Measurements from ENCODE around the gene PCDH11Y. TPM values are rescaled to one million over a fixed set of nuclear protein-coding genes. Genes with fewer than 3 reads are reported as not detected.
"Not testable (repeated sequence)": the region's sequence is repeated elsewhere in the genome, so short reads cannot be mapped to it uniquely, and the experiment has no call there.

The PCDH11Y gene, protein sequence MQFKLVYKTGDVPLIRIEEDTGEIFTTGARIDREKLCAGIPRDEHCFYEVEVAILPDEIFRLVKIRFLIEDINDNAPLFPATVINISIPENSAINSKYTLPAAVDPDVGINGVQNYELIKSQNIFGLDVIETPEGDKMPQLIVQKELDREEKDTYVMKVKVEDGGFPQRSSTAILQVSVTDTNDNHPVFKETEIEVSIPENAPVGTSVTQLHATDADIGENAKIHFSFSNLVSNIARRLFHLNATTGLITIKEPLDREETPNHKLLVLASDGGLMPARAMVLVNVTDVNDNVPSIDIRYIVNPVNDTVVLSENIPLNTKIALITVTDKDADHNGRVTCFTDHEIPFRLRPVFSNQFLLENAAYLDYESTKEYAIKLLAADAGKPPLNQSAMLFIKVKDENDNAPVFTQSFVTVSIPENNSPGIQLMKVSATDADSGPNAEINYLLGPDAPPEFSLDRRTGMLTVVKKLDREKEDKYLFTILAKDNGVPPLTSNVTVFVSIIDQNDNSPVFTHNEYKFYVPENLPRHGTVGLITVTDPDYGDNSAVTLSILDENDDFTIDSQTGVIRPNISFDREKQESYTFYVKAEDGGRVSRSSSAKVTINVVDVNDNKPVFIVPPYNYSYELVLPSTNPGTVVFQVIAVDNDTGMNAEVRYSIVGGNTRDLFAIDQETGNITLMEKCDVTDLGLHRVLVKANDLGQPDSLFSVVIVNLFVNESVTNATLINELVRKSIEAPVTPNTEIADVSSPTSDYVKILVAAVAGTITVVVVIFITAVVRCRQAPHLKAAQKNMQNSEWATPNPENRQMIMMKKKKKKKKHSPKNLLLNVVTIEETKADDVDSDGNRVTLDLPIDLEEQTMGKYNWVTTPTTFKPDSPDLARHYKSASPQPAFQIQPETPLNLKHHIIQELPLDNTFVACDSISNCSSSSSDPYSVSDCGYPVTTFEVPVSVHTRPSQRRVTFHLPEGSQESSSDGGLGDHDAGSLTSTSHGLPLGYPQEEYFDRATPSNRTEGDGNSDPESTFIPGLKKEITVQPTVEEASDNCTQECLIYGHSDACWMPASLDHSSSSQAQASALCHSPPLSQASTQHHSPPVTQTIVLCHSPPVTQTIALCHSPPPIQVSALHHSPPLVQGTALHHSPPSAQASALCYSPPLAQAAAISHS (N-terminal part only)
- total RNA-seq, result 1 to 10 TPM in 1 of 4 donors, under 1 TPM in 2, not detected in 1; 0.30 to 1.2 (median 0.66) TPM

DNA sequence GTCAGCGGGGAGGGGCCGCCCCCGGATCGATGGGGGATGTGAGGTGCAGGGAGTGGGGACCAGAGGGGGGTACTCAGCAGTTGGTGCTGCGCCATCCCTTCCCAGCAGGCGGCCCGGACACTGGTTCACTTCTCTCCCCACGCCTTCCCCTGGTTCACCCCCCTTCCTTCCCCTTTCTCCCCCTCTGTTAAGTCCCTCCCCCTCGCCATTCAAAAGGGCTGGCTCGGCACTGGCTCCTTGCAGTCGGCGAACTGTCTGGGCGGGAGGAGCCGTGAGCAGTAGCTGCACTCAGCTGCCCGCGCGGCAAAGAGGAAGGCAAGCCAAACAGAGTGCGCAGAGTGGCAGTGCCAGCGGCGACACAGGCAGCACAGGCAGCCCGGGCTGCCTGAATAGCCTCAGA is at the start of gene PCDH11Y:
Gene PCDH11Y, plus strand, starts transcription at position 240 of the 400 bp plus-strand sequence. CDS start 56,804 bp downstream, outside the sequence.
- H3K27me3 ChIP-seq; DNase-seq (ENCODE audit: low spot score in 2 of 2); H3K27ac ChIP-seq; H3K9me3 ChIP-seq; H3K36me3 ChIP-seq; H3K4me1 ChIP-seq: not testable (repeated sequence)
- WGBS, 2 donors, result no CpG with 5 or more reads among the region's 21 CpGs
- H3K4me3 ChIP-seq, result peak within 1 kb of the TSS in 2 of 4 donors; percentile 9 to 27

DNA sequence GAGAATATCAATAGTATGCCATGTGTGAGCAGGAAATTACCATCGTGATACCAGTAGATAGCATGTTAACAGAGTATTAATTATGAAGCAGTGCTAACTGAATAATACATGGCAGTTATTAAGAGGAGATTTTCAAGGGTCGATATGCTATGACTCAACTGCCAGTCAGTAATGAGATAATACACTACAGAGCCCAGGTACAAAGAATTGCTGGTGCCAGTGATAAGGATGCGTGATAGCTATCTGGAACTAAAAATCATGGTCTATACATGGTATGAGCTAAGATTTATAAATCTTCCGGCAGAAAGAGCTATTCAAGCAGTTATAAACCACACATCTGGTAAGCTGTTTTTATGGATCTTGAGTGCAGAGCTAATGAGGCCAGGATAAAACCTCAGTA is 32.2 kb upstream of the PCDH11Y start:
- WGBS, 2 donors, result 0% methylated on average over 1 of the region's 4 CpGs; no CpG with 5 or more reads in 1 of the 2 donors
- not testable (repeated sequence) for H3K27me3 ChIP-seq; H3K9me3 ChIP-seq; H3K36me3 ChIP-seq; DNase-seq (ENCODE audit: low spot score in 2 of 2); H3K4me1 ChIP-seq; H3K4me3 ChIP-seq; H3K27ac ChIP-seq

DNA sequence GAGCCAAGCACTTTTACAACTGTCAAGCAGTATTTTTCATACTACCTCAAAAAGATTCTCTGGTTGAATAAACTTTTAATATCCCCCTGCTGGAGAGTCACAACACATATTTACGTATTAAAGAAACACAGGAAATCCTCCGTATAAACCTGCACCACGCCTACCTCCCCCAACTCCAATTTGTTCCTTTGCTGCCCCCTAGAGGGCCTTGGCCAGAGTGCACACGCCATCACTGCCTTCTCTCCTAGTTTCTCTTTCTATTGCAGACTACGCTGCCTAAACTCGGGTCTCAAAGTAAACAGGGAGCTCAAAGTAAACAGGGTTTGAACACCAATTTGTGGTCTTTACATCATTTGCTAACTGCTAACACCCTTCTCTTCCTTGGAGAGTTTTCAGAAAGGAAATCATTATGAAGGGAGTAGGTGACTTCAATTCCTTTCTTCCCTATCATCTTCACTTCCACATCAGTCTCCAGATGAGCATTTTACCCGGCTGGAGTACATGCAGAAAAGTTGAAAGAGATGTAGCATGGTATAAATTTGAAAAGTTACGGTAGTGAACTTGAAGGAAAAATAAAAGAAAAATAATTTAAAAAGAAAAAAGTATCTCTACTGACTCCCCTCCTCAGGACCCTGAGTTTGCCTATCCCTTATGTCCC is 8.2 kb upstream of the PCDH11Y start:
- not testable (repeated sequence) for H3K4me1 ChIP-seq; H3K36me3 ChIP-seq; H3K9me3 ChIP-seq; H3K27me3 ChIP-seq; H3K4me3 ChIP-seq; H3K27ac ChIP-seq; DNase-seq (ENCODE audit: low spot score in 2 of 2)
- 40% methylated on average over 2 of the region's 8 CpGs; no CpG with 5 or more reads in 1 of the 2 donors for WGBS, 2 donors

DNA sequence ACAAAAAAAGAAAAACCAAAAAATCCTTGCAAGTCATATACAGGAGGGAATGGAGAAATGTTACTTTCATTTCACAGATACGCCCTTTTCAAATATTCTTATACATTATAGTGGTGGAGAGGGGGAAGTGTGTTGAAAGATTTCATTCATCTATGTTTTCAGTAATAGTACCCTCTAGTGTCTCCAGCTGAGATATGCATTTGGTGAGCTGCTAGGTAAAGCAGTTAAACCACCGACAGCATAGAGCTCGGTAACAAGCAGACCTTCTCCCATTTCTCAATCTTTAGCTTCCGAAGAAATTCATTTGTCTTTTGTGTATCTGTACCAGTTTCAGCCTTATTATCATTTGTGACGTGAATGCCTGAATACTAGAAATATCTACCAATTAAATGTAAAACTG is 5.2 kb upstream of the PCDH11Y start:
- H3K27ac ChIP-seq; H3K9me3 ChIP-seq; DNase-seq (ENCODE audit: low spot score in 2 of 2); H3K4me3 ChIP-seq; H3K27me3 ChIP-seq; H3K36me3 ChIP-seq; H3K4me1 ChIP-seq: not testable (repeated sequence)
- 36% methylated on average over 5 of the region's 5 CpGs; no CpG with 5 or more reads in 1 of the 2 donors for whole genome bisulfite sequencing, 2 donors

DNA sequence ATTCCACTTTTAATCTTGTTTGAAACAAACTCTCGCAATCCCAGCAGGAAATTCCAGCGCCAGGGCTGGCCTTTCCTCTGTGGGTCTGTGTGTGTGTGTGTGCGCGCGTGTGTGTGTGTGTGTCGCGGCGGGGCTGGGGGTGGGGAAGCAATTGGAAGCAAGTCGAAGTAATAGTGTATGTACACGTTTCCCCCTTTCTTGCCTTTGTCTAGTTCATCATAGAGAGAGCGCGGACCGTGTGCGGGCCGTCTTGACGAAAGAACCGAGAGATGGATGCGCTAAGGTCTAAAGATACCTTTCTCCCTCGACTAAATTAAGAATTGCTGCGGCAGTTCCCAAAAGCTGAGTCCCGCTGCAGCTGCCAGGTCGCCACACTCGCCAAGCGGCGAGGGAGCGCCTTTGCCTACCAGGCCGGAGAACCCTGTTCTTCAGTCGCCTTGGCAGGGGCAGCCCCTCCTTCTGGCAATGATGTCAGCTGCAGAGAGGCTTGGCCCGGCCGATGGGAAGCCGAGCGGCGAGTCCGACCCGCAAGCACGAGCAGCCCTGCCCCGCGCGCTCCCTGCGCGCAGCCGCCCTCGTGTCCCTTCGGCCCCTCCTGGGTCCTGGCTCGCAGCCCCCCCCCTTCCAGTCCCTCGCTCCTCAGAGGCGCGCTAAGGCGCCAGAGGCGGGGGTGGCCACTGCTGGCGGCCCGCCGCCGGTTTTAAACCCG is 2.5 kb downstream of the PCDH11Y start:
- H3K4me1 ChIP-seq; H3K9me3 ChIP-seq; H3K27me3 ChIP-seq; H3K27ac ChIP-seq; H3K36me3 ChIP-seq; DNase-seq (ENCODE audit: low spot score in 2 of 2): not testable (repeated sequence)
- WGBS, 2 donors, result 0% methylated on average over 23 of the region's 55 CpGs; no CpG with 5 or more reads in 1 of the 2 donors
- peak overlapping the region in 1 of 4 donors; percentile 28 for H3K4me3 ChIP-seq

DNA sequence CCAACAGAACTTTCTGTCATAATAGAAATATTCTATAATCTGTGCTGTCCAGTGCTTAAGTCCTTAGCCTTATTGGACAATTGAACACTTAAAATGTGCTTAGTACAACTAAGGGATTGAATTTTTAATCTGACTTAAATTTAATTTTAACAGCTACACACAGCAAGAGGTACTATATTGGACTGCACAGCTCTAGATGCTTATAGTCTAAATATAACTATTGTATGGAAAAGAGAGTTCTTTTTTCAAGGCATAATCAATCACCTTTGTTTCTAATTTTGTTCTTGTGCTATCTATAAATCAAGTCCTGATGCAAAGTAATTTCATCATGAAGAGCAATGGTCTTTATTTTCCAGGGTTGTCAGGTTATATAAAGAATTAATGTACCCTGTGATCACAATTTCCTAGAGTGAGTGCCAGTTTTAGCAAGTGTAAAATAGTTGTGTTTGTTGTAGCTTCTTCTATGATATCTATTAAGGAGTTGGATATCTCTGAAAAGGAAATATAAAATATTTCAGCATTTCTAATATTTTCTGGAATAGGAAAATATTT is 39.0 kb downstream of the PCDH11Y start:
- H3K36me3 ChIP-seq; H3K4me3 ChIP-seq; DNase-seq (ENCODE audit: low spot score in 2 of 2); H3K9me3 ChIP-seq; H3K27ac ChIP-seq; H3K27me3 ChIP-seq; H3K4me1 ChIP-seq: not testable (repeated sequence)

DNA sequence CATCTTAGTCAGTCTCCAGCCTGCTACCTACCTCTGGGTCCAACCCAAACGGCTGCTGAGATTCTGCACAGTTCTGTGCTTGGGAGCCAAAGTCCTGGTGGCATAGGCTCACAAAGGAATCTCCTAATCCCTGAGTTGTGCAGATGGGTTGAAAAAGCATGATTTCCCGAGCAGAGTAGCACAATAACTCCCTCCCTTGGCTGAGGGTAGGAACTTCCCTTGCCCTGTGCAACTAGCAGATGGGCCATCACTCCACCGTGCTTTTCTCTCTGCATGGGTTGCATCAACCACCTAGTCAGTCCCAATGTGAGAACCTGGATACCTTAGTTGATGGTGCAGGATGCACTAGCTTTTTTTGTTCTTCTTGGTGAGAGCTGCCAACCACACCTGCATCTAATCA is 82.9 kb downstream of the PCDH11Y start:
- H3K36me3 ChIP-seq; DNase-seq (ENCODE audit: low spot score in 2 of 2); H3K4me3 ChIP-seq; H3K9me3 ChIP-seq; H3K27ac ChIP-seq; H3K4me1 ChIP-seq; H3K27me3 ChIP-seq: not testable (repeated sequence)
- 60% methylated on average over 2 of the region's 3 CpGs; no CpG with 5 or more reads in 1 of the 2 donors for WGBS, 2 donors

DNA sequence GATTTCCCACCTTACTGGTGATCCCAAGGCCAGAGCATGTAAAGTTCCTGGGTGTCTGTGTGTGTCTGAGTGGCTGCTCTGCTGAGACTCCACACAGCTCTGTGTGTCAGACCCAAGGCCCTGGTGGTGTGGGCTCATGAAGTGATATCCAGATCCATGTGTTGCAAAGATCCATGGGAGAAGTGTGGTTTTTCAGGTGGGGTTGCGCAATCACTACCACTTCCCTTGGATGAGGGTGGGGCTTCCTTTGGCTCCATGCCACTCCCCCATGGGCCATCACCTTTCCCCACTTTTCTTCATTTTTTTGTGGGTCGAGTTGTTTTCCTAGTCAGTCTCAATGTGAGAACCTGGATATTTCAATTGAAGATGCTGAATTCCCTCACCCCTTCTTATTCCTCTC is 182.9 kb downstream of the PCDH11Y start:
- H3K4me1 ChIP-seq; H3K27ac ChIP-seq; DNase-seq (ENCODE audit: low spot score in 2 of 2); H3K9me3 ChIP-seq; H3K36me3 ChIP-seq; H3K27me3 ChIP-seq; H3K4me3 ChIP-seq: not testable (repeated sequence)
- WGBS, 2 donors, result 90% methylated on average over 2 of the region's 2 CpGs; no CpG with 5 or more reads in 1 of the 2 donors

DNA sequence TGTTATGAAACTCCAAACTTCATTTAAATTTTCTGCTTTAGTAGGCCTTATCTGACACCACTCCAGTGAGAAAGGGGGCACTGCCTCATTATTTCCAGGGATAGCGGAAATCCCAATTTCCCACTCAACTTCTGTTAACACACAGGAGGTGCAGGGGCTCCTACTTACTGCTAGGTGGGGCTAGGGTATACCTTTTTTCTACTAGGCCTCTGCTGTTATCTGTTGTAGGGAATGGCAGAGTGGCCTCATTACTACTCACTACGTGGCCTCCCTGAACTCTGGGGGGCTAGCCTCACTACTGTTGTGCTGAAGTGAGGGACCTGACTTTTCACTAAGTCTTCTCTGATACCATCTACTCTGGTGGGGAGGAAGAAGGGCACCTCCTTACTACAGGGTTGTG is 215.0 kb downstream of the PCDH11Y start:
- not testable (repeated sequence) for DNase-seq (ENCODE audit: low spot score in 2 of 2); H3K27ac ChIP-seq; H3K4me1 ChIP-seq; H3K9me3 ChIP-seq; H3K27me3 ChIP-seq; H3K4me3 ChIP-seq; H3K36me3 ChIP-seq
- WGBS, 2 donors, result 70% methylated on average over 2 of the region's 2 CpGs; no CpG with 5 or more reads in 1 of the 2 donors

DNA sequence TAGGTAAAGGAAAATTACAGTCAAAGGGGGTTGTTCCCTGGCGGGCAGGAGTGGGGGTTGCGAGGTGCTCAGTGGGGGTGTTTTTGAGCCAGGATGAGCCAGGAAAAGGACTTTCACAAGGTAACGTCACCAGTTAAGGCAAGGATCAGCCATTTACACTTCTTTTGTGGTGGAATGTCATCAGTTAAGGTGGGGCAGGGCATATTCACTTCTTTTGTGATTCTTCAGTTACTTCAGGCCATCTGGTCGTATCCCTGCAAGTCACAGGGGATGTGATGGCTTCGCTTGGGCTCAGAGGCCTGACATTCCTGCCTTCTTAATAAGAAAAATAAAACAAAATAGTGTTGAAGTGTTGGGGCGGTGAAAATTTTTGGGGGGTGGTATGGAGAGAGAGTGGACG is 324.8 kb downstream of the PCDH11Y start:
- H3K4me1 ChIP-seq; H3K4me3 ChIP-seq; H3K27me3 ChIP-seq; H3K27ac ChIP-seq; H3K36me3 ChIP-seq; H3K9me3 ChIP-seq; DNase-seq (ENCODE audit: low spot score in 2 of 2): not testable (repeated sequence)
- 86% methylated on average over 7 of the region's 7 CpGs; no CpG with 5 or more reads in 1 of the 2 donors for WGBS, 2 donors

DNA sequence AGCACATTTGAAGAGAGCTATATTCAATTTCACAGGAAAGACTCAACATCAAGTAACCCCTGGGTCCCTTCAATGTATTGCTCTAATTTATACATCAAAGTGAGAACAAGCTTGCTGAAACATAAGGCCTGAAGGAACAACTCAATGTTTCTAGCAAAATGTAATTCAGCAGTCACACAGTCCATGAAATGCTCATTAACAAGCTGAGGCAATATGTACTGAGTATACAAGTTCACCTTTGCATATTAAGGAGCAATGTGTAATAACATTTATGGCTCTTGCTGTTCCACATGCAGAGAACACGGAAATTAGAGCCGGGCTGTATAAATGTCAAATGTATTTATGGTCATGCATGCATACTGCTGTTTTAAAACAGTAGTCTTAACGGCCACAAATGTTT is 342.1 kb downstream of the PCDH11Y start:
- not testable (repeated sequence) for H3K9me3 ChIP-seq; H3K4me3 ChIP-seq; DNase-seq (ENCODE audit: low spot score in 2 of 2); H3K4me1 ChIP-seq; H3K27me3 ChIP-seq; H3K36me3 ChIP-seq; H3K27ac ChIP-seq
- 43% methylated on average over 3 of the region's 3 CpGs; no CpG with 5 or more reads in 1 of the 2 donors for WGBS, 2 donors

DNA sequence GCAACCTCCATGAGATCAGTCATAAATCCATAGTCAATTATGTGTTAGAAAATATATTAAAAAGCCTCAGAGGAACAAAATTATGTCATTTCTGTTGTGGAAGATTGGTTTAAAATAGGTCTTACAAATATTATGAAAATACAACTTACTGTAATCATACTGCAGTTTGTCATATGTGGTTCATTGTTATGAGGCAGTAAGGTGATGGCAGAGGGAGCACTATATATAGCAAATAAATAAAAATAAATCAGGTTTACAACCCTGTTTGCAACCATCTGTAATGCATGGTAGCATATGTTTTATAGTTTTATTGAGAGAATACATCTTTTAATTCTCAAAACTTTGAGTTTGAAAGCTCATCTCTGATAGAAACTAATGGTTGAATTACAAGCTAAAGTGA is 543.6 kb downstream of the PCDH11Y start:
- not testable (repeated sequence) for H3K27me3 ChIP-seq; DNase-seq (ENCODE audit: low spot score in 2 of 2); H3K27ac ChIP-seq; H3K4me3 ChIP-seq; H3K36me3 ChIP-seq; H3K4me1 ChIP-seq; H3K9me3 ChIP-seq
